ENCODE results near the gene CHST3. TPM values are rescaled to one million over a fixed set of nuclear protein-coding genes. Genes with fewer than 3 reads are reported as not detected.
A peak's percentile ranks its signal among the peaks of the same experiment; 100 is the strongest.
"Not testable (repeated sequence)": the region's sequence is repeated elsewhere in the genome, so short reads cannot be mapped to it uniquely, and the experiment has no call there.

CHST3 gene
- total RNA-seq, 4 donors from 2014 or later, result 27.9 to 54.2 (median 34.2) TPM

DNA sequence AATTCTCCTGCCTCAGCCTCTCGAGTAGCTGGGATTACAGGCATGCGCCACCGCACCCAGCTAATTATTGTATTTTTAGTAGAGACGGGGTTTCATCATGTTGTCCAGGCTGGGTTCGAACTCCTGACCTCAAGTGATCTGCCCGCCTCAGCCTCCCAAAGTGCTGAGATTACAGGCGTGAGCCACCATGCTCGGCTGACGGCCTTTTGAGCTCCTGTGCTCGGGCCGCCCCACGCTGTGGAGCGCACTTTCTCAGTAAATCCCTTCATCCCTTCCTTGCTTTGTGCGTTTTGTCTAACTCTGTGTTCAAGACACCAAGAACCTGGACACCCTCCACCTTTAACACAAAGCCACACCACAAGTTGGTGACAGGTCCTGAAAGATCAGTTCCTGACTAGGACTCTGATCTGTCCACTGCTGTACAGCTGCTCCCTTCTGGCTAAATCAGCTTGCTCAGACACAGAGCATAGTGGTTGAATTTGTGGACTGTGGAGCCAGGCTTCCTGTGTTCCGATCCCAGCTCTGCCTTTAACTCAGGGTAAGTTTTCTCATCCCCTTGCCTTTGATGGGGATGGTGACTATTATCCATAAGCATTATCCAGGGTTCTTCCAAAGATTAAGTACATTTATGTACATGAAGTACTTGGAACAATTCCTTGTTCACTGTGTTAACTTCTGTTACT is 20.1 kb downstream of the CHST3 start:
- TF ChIP-seq, protein P1, sequence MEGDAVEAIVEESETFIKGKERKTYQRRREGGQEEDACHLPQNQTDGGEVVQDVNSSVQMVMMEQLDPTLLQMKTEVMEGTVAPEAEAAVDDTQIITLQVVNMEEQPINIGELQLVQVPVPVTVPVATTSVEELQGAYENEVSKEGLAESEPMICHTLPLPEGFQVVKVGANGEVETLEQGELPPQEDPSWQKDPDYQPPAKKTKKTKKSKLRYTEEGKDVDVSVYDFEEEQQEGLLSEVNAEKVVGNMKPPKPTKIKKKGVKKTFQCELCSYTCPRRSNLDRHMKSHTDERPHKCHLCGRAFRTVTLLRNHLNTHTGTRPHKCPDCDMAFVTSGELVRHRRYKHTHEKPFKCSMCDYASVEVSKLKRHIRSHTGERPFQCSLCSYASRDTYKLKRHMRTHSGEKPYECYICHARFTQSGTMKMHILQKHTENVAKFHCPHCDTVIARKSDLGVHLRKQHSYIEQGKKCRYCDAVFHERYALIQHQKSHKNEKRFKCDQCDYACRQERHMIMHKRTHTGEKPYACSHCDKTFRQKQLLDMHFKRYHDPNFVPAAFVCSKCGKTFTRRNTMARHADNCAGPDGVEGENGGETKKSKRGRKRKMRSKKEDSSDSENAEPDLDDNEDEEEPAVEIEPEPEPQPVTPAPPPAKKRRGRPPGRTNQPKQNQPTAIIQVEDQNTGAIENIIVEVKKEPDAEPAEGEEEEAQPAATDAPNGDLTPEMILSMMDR (IDR thresholded peaks at IDR 0.05), result no peak
- DNase-seq (ENCODE audit: low spot score) (no peak), ATAC-seq (ENCODE audit: low FRiP score) (no peak)

DNA sequence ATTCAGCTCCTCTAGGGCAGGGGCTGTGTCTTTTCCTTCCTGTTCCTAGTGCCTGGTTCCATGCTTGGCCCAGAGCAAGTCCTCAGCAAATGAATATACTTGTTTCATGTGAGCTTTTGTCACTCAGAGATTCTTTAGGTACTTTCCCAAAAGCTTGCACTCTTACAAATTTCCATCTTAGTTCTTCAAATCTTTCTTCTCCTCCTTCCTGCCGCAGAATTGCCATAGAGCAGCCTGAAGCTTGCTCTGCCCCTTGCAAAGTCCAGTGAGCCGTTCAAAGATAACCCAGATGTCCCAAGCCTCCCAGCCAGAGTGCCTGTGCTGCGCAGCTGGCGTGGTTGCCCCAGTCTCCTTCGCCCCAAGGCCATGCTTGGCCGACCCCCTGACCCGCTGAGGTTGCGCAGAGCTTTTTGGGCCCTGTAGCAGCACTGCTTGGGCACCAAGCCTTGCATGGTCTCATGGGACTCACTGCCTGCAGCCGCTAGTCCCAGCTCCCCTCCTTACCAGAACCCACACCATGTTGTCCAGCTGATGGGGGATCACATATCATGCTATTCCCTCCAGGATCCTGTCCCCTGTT is 20.7 kb downstream of the CHST3 start:
- TF ChIP-seq, protein P1 (IDR thresholded peaks at IDR 0.05), result no peak
- DNase-seq (ENCODE audit: low spot score) (no peak), ATAC-seq (ENCODE audit: low FRiP score) (no peak)

DNA sequence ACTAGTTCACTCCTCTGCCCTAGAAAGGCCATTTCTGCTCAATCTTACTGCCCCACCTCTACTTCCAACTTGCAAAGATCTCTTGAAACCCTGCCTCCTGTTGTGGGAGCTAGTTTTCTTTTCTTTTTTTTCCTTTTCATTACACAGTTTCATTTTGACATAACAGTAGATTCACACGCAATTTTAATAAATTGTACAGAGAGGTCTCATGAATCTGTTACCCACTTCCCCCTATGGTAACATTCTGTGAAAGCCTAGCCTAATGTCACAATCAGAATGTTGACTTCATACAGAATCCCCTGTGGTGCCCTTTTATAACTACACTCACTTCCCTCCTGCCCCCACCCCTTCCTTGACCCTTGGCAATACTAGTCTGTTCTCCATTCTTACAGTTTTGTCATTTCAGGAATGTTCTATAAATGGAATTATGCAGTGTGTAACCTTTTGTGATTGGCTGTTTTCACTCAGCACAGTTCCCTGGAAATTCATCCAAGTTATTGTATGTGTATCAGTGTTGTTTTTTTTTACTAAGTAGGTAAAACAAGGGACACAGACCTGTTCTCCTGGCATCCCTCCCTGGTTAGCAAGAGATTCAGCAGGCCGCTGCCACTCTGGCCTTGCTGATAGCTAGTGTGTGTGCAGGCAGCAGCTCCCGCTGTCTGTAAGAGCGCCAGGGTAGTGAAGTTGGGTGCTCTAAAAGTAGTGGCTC is 21.5 kb downstream of the CHST3 start:
- DNase-seq (ENCODE audit: low spot score) (no peak), ATAC-seq (ENCODE audit: low FRiP score) (peak; percentile 69)
- TF ChIP-seq, protein P1 (IDR thresholded peaks at IDR 0.05), result no peak

DNA sequence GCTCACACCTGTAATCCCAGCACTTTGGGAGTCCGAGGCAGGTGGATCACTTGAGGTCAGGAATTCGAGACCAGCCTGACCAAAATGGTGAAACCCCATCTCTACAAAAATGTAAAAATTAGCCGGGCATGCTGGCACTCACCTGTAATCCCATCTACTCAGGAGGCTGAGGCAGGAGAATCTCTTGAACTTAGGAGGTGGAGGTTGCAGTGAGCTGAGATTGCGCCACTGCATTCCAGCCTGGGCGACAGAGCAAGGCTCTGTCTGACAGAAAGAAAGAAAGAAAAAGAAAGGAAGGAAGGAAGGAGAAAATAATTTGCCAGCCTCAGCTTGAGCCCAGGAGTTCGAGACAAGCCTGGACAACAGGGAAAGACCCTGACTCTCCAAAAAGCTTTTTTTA is 24.7 kb downstream of the CHST3 start:
- DNase-seq (ENCODE audit: low spot score); ATAC-seq (ENCODE audit: low FRiP score): not testable (repeated sequence)

DNA sequence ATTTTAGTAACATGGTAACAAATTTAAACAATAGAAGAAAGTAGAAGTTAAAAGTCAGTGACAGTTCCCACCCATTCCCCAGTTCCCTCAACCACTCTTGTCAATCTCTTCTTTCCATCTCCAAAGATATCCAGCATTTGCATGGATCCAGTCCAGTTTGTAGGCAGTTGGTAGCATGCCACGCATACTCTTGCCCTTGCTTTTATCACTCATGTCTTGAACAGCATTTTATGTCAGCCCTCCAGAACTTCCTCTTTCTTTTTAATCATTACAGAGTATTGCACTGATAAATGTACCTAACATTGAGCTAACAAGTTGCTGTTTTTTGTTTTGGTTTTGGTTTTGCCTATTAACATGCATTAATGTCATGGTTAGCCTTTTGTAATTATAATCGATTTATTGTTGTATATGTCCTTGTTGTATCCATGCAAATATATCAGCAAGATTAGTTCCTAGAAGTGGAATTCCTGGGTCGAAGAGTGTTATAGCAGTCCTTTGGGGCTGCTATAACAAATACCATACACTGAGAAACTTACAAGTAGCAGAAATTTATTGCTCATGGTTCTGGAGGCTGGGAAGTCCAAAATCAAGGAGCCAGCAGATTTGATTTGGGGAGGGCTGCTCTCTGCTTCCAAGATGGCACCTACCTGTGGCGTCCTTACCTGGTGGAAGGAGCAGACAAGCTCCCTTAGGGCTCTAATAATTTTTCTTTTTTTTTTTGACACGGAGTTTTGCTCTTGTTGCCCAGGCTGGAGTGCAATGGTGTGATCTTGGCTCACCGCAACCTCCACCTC is 25.7 kb downstream of the CHST3 start:
- ATAC-seq (ENCODE audit: low FRiP score) (no peak), DNase-seq (ENCODE audit: low spot score) (no peak)
- TF ChIP-seq, protein P1 (IDR thresholded peaks at IDR 0.05), result no peak

DNA sequence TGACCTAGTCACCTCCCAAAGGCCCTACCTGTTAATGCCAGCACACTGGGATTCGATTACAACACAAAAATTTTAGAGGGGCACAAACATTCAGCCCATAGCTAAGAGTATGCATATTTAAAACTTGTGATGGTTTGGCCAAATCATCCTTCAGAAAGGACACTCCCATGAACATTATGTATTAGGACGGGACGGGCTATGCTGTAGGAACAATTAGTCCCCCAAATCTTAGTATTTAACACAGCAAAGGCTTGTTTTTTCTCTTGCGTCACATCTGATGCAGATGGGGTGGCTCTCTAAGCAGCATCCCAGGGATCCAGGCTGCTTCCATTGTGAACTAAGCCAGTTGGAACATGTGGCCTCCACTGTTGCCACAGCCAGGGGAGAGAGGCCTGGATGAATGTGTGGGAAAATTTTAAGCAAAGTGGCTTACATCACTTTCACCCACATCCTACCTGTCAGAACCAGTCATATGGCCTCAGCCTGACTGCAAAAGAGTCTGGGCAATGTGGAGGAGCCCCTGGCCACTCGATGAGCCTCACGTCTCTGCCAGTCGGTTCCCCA is 26.6 kb downstream of the CHST3 start:
- TF ChIP-seq, protein P1 (IDR thresholded peaks at IDR 0.05), result no peak
- DNase-seq (ENCODE audit: low spot score) (no peak), ATAC-seq (ENCODE audit: low FRiP score) (no peak)

DNA sequence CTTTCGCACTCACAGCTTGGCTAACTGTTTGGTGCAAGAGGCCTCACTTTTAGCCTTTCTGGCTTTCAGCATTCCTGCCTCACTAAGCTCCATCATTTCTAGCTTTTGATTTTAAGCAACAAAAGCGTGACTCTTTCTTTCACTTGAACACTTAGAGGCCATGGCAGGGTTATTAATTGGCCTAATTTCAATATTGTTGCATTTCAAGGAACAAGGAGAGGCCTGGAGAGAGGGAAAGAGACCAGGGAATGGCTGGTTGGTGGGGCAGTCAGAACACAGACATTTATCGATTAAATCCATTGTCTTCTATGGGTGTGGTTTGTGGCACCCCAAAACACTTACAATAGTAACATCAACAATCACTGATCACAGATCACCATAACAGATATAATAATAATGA is 31.3 kb downstream of the CHST3 start:
- no peak for DNase-seq (ENCODE audit: low spot score)
- no peak for ATAC-seq (ENCODE audit: low FRiP score)

More for the DNA sequence above, 31.3 kb downstream of the CHST3 start:
- TF ChIP-seq, protein P1 (IDR thresholded peaks at IDR 0.05), result no peak
